HG02588 (cell line): ENCODE data around the gene ANKRD1.
"Not testable (repeated sequence)": the region's sequence is repeated elsewhere in the genome, so short reads cannot be mapped to it uniquely, and the experiment has no call there.

Source experiments
- ATAC-seq: cut with Tn5 transposase; IDR thresholded peaks from one replicate; pipeline ENCODE4 v1.9.1; 2021; ENCODE audit warnings: mild to moderate bottlenecking, moderate library complexity; ENCODE audit not compliant: unreplicated experiment

ANKRD1 gene

GRCh38 chr10:90920986-90921666 is at the start of gene ANKRD1:
Gene ANKRD1 (minus strand): TSS chr10:90921087. CDS start chr10:90921027, 60 bp downstream.
- ATAC-seq: no peak

- no peak for ATAC-seq
Measured at GRCh38 chr10:90969947-90970673, 49.2 kb upstream of the ANKRD1 start.

GRCh38 chr10:90969121-90969534 is 48.2 kb upstream of the ANKRD1 start:
- ATAC-seq: no peak

GRCh38 chr10:90968328-90969081 is 47.6 kb upstream of the ANKRD1 start:
- ATAC-seq: no peak

GRCh38 chr10:90967865-90968264 is 47.0 kb upstream of the ANKRD1 start:
- no peak for ATAC-seq

- no peak for ATAC-seq
Measured at GRCh38 chr10:90966146-90966545, 45.3 kb upstream of the ANKRD1 start.

GRCh38 chr10:90965720-90966119 is 44.8 kb upstream of the ANKRD1 start:
- no peak for ATAC-seq

GRCh38 chr10:90964781-90965465 is 44.0 kb upstream of the ANKRD1 start:
- ATAC-seq: no peak

- ATAC-seq: no peak
Measured at GRCh38 chr10:90963331-90963730, 42.4 kb upstream of the ANKRD1 start.

GRCh38 chr10:90960355-90960814 is 39.5 kb upstream of the ANKRD1 start:
- no peak for ATAC-seq

- no peak for ATAC-seq
Measured at GRCh38 chr10:90959826-90960225, 38.9 kb upstream of the ANKRD1 start.

GRCh38 chr10:90958781-90959180 is 37.9 kb upstream of the ANKRD1 start:
- no peak for ATAC-seq

- peak; percentile 47 for ATAC-seq
Measured at GRCh38 chr10:90947030-90947960, 26.4 kb upstream of the ANKRD1 start.

GRCh38 chr10:90945491-90946070 is 24.7 kb upstream of the ANKRD1 start:
- no peak for ATAC-seq

- no peak for ATAC-seq
Measured at GRCh38 chr10:90944749-90945148, 23.9 kb upstream of the ANKRD1 start.

- ATAC-seq: not testable (repeated sequence)
Measured at GRCh38 chr10:90942980-90943379, 22.1 kb upstream of the ANKRD1 start.

GRCh38 chr10:90939648-90940047 is 18.8 kb upstream of the ANKRD1 start:
- ATAC-seq: no peak

- ATAC-seq: no peak
Measured at GRCh38 chr10:90939116-90939515, 18.2 kb upstream of the ANKRD1 start.

- ATAC-seq: no peak
Measured at GRCh38 chr10:90937645-90938258, 16.9 kb upstream of the ANKRD1 start.
